HL-60 (cell line): ENCODE measurements around the gene SYT6.

Experiments used
- DNase-seq, 2 experiments: peaks; one replicate each; pipeline ENCODE4 v3.0.0-alpha.2; 2010 to 2020; ENCODE audit warnings: low read depth in 1 of 2, low spot score in 1 of 2
- H3K27ac ChIP-seq: fragments of 250-450 bp; sonication (Bioruptor Pico); replicated peaks from 2 replicates; pipeline ENCODE4 v1.5.1; 2020; ENCODE audit warnings: mild to moderate bottlenecking, moderate library complexity
- H3K27me3 ChIP-seq: fragments of 250-450 bp; sonication (Bioruptor Pico); 2 replicates; pipeline ENCODE4 v1.5.1; 2021; ENCODE audit warnings: mild to moderate bottlenecking, moderate library complexity; ENCODE audit not compliant: insufficient read depth, poor library complexity, severe bottlenecking
- H3K4me3 ChIP-seq: replicated peaks from 2 replicates; pipeline ENCODE4 v1.5.1; 2011; ENCODE audit warnings: mild to moderate bottlenecking, control low read depth, low read length; ENCODE audit not compliant: insufficient read depth
- GABPA ChIP-seq: IDR thresholded peaks from 2 replicates; pipeline ENCODE4 v1.6.1; 2012; ENCODE audit warnings: low read depth
- POLR2AphosphoS5 ChIP-seq: IDR thresholded peaks from 2 replicates; pipeline ENCODE4 v1.6.1; 2012; ENCODE audit warnings: low read depth
- SPI1 ChIP-seq: IDR thresholded peaks from 2 replicates; pipeline ENCODE4 v1.6.1; 2012; ENCODE audit warnings: low read depth, mild to moderate bottlenecking, borderline replicate concordance
- TF ChIP-seq, protein P1 (sequence below): IDR thresholded peaks from 2 replicates; pipeline ENCODE4 v1.6.1; 2012; ENCODE audit warnings: low read depth; ENCODE audit not compliant: insufficient replicate concordance
- TF ChIP-seq, protein P2 (sequence below): IDR thresholded peaks from one replicate; pipeline ENCODE4 v1.5.1; 2011; ENCODE audit warnings: low read length, control low read depth, inconsistent platforms; ENCODE audit not compliant: insufficient read depth

SYT6 gene

DNA sequence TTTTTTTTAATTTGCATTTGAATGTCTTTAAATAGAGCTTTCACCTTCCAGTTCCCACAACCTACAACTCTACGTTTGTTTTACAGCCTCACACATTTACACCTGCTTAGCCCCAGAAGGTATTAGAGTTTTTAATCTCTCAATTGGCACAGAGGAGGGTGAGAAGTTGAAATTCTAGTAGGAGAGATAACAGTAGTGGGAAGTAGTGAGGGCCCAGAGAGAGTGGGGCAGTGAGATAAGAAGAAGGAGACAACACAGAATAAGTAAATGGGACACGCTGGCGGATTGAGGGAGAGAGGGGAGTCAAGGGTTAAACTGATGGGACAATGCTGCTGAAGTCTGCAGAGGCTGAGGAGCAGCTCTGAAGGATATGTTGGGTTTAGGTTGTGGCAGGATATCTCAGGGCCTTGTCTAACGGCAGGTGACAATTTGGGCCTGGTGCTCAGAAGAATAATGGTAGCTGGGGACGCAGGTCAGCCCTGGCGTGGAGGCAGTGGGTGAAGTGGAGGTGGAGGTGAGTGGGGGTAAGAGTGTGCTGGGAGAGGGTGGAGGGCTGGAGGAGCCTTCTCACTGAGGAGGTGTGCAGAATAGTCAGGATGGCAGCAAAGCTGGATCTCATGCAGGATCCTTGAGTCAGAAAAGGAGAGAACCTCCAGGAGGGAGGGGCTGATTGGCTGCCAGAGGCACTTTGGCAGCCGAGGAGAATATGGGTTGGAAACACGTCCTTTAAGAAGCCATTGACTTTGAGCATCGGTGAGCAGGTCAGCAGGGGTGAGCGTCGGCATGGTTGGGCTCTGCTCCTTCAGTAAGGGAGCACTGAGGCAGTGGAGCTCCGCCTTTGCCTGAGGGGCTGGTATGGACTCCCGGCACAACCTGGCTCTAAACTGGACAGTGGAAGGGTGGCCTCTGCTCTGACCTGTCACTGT, 72.9 kb downstream of the SYT6 start:
- no peak overlapping the region for H3K27ac ChIP-seq
- H3K4me3 ChIP-seq, result no peak overlapping the region
- no peak for DNase-seq
- no peaks in the 10 kb centered on the region for H3K27me3 ChIP-seq
- TF ChIP-seq, protein P1, sequence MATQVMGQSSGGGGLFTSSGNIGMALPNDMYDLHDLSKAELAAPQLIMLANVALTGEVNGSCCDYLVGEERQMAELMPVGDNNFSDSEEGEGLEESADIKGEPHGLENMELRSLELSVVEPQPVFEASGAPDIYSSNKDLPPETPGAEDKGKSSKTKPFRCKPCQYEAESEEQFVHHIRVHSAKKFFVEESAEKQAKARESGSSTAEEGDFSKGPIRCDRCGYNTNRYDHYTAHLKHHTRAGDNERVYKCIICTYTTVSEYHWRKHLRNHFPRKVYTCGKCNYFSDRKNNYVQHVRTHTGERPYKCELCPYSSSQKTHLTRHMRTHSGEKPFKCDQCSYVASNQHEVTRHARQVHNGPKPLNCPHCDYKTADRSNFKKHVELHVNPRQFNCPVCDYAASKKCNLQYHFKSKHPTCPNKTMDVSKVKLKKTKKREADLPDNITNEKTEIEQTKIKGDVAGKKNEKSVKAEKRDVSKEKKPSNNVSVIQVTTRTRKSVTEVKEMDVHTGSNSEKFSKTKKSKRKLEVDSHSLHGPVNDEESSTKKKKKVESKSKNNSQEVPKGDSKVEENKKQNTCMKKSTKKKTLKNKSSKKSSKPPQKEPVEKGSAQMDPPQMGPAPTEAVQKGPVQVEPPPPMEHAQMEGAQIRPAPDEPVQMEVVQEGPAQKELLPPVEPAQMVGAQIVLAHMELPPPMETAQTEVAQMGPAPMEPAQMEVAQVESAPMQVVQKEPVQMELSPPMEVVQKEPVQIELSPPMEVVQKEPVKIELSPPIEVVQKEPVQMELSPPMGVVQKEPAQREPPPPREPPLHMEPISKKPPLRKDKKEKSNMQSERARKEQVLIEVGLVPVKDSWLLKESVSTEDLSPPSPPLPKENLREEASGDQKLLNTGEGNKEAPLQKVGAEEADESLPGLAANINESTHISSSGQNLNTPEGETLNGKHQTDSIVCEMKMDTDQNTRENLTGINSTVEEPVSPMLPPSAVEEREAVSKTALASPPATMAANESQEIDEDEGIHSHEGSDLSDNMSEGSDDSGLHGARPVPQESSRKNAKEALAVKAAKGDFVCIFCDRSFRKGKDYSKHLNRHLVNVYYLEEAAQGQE, result no peak
- TF ChIP-seq, protein P2, sequence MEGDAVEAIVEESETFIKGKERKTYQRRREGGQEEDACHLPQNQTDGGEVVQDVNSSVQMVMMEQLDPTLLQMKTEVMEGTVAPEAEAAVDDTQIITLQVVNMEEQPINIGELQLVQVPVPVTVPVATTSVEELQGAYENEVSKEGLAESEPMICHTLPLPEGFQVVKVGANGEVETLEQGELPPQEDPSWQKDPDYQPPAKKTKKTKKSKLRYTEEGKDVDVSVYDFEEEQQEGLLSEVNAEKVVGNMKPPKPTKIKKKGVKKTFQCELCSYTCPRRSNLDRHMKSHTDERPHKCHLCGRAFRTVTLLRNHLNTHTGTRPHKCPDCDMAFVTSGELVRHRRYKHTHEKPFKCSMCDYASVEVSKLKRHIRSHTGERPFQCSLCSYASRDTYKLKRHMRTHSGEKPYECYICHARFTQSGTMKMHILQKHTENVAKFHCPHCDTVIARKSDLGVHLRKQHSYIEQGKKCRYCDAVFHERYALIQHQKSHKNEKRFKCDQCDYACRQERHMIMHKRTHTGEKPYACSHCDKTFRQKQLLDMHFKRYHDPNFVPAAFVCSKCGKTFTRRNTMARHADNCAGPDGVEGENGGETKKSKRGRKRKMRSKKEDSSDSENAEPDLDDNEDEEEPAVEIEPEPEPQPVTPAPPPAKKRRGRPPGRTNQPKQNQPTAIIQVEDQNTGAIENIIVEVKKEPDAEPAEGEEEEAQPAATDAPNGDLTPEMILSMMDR, result no peak
- no peak for TF ChIP-seq POLR2AphosphoS5
- no peak for TF ChIP-seq GABPA
- no peak for TF ChIP-seq SPI1

DNA sequence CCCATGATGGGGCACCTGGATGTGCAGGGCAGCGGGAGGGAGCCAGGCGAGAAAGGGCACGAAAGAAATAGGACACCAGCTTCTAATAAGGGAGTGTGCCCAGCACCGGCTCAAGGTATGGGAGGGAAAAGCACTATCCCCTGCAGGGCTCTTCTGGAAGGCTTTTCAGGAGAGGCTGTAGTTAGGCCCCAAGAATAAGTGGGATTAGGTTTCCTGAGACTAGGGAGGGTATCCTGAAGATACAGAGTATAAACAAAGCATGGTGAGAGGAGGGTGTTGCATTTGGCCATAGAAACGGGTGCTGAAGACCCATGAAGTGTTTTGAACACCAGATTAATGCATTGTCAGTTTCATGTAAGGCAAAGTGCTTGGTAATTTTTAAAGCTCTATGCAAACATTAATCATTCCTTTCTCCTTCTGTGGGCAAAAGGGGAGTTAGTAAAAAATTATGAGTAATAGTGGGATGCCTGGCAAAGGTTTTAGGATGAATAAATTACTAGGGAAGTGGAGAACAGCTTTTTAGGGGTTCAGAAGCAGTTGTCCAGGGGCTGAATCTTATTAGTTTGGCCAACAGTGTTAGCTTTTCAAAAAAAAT, 74.0 kb downstream of the SYT6 start:
- DNase-seq, result no peak
- TF ChIP-seq SPI1, result no peak
- TF ChIP-seq GABPA, result no peak
- TF ChIP-seq, protein P1, result no peak
- TF ChIP-seq POLR2AphosphoS5, result no peak
- TF ChIP-seq, protein P2, result no peak
- H3K4me3 ChIP-seq, result no peak overlapping the region
- no peaks in the 10 kb centered on the region for H3K27me3 ChIP-seq
- H3K27ac ChIP-seq, result no peak overlapping the region

DNA sequence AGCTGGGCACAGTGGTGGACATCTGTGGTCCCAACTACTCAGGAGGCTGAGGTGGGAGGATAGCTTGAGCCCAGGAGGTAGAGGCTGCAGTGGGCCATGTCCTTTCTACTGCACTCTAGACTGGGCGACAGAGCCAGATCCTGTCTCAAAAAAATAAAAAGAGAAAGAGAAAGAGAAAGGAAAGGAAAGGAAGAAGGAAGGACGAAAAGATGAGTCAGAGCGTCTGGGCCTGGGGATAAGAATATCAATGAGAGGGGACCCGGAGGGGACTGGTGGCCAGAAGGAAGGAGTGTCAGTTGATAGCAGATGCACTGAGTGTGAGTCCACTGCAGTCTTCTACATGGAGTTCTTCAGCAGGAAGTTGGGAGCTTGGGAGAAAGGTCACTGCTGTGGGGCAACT, 75.6 kb downstream of the SYT6 start:
- Histone ChIP-seq H3K27ac (no peak overlapping the region), H3K4me3 (no peak overlapping the region)

More for the DNA sequence above, 75.6 kb downstream of the SYT6 start:
- no peak for TF ChIP-seq SPI1
- TF ChIP-seq, protein P1, result no peak
- no peak for TF ChIP-seq GABPA
- TF ChIP-seq POLR2AphosphoS5, result no peak
- TF ChIP-seq, protein P2, result no peak
- no peaks in the 10 kb centered on the region for H3K27me3 ChIP-seq
- DNase-seq, result no peak
